GM12878 (cell line): ENCODE data around the gene LMNB1.

ENCODE experiments used
- CTCF ChIP-seq, 3 experiments: IDR thresholded peaks in 2 of 3; conservative IDR thresholded peaks in 1 of 3; 2 replicates each; pipeline ENCODE4 v1.5.1; 2011; ENCODE audit warnings: low read depth in 3 of 3, low read length in 3 of 3, mild to moderate bottlenecking in 3 of 3, control low read depth in 2 of 3, moderate library complexity in 2 of 3, inconsistent platforms in 1 of 3, mixed read lengths in 1 of 3; ENCODE audit not compliant: control insufficient read depth in 2 of 3, insufficient read depth in 1 of 3; ENCODE audit errors: extremely low read depth in 1 of 3
- CUX1 ChIP-seq: IDR thresholded peaks from 2 replicates; pipeline ENCODE4 v1.6.1; 2012; ENCODE audit warnings: improper control_type of control experiment, low read depth, low read length; ENCODE audit not compliant: insufficient replicate concordance
- FOS ChIP-seq: IDR thresholded peaks from 3 replicates; pipeline ENCODE4 v1.6.1; 2011; ENCODE audit warnings: borderline replicate concordance; ENCODE audit not compliant: insufficient read length; ENCODE audit errors: extremely low read depth
- JUND ChIP-seq: IDR thresholded peaks from 2 replicates; pipeline ENCODE4 v1.6.1; 2012; ENCODE audit warnings: low read depth, mild to moderate bottlenecking, low read length, improper control_type of control experiment, moderate library complexity
- MEF2B ChIP-seq: fragments of 450-650 bp; IDR thresholded peaks from 2 replicates; pipeline ENCODE4 v1.6.1; 2018; ENCODE audit warnings: mild to moderate bottlenecking, moderate library complexity; ENCODE audit not compliant: partially characterized antibody, poor library complexity, severe bottlenecking
- RB1 ChIP-seq: fragments of 450-650 bp; formaldehyde crosslinking; IDR thresholded peaks from 2 replicates; pipeline ENCODE4 v1.6.1; 2017; ENCODE audit warnings: mild to moderate bottlenecking, borderline replicate concordance
- SIN3A ChIP-seq: IDR thresholded peaks from 2 replicates; pipeline ENCODE4 v1.6.1; 2012; ENCODE audit warnings: low read depth, low read length, improper control_type of control experiment
- SMAD1 ChIP-seq: fragments of 450-650 bp; IDR thresholded peaks from 2 replicates; pipeline ENCODE4 v1.6.1; 2018; ENCODE audit warnings: mild to moderate bottlenecking, low read depth; ENCODE audit not compliant: partially characterized antibody
- SREBF2 ChIP-seq: IDR thresholded peaks from 2 replicates; pipeline ENCODE4 v1.6.1; 2012; ENCODE audit warnings: mild to moderate bottlenecking, low read length
- TCF3 ChIP-seq: IDR thresholded peaks from 2 replicates; pipeline ENCODE4 v1.6.1; 2012; ENCODE audit warnings: low read depth, mild to moderate bottlenecking, low read length, borderline replicate concordance; ENCODE audit not compliant: insufficient read depth
- YY1 ChIP-seq: IDR thresholded peaks from 2 replicates; pipeline ENCODE4 v1.6.1; 2011; ENCODE audit warnings: low read depth, mild to moderate bottlenecking, low read length
- ZNF207 ChIP-seq: fragments of 450-650 bp; IDR thresholded peaks from 2 replicates; pipeline ENCODE4 v1.6.1; 2014; ENCODE audit warnings: antibody characterized with exemption, mild to moderate bottlenecking, borderline replicate concordance
- ZNF274 ChIP-seq: IDR thresholded peaks from one replicate; pipeline ENCODE4 v1.8.0; 2011; ENCODE audit not compliant: insufficient read length, insufficient read depth

GRCh38 chr5:126793097-126793496 is 16.2 kb downstream of the LMNB1 start:
- TF ChIP-seq ZNF274 (no peak), RB1 (no peak), YY1 (no peak), SREBF2 (no peak), TCF3 (no peak), SIN3A (no peak), CUX1 (no peak), ZNF207 (no peak), JUND (no peak), SMAD1 (no peak), FOS (no peak), CTCF (IDR thresholded peaks at IDR 0.05 in 2 of 3, conservative IDR thresholded peaks at IDR 0.05 in 1 of 3; ENCODE audit: control insufficient read depth in 2 of 3, extremely low read depth in 1 of 3, insufficient read depth in 1 of 3, low read depth in 3 of 3, low read length in 3 of 3) (no peak), MEF2B (no peak)
